ENCODE data around the gene FOXP1. TPM values are rescaled to one million over a fixed set of nuclear protein-coding genes. Genes with fewer than 3 reads are reported as not detected.
"Not testable (repeated sequence)": the region's sequence is repeated elsewhere in the genome, so short reads cannot be mapped to it uniquely, and the experiment has no call there.

The FOXP1 gene
- total RNA-seq, 4 donors from 2014 or later: 49.8 to 157 (median 71.9) TPM

DNA sequence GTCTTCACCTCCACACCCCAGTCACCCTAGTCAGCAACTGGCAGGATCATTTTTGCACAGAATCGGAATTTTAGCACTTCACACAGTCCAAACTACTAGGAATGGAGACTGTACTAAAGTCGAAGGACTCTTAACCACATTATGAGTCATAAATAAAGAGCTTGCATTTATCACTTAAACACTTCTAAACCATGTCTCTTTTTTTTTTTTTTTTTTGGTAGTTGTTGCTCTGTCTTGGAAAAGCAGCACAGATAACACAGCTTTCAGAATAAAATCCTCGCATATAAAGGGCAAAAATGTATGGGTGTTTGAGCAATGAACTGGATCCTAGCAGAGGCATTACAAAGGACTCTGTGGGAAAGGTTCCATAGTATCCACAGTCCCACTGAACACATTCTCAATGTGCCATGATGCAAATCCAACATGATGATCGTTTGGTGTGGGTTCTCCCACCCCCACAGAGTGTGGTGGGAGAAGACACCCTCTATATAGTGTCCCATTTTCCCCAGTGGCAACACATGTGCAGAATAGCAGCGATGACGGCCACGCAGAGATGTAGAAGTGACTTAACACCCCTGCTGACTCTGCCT, 47.1 kb downstream of the FOXP1 start:
- peaks cover 39% of the 10 kb centered on the region for H3K4me1 ChIP-seq
- no peak overlapping the region for H3K27ac ChIP-seq
- H3K4me3 ChIP-seq: no peak overlapping the region
- no peaks in the 10 kb centered on the region for H3K36me3 ChIP-seq
- no peaks in the 10 kb centered on the region for H3K9me3 ChIP-seq
- TF ChIP-seq EP300 (IDR thresholded peaks at IDR 0.05): no peak
- no peak for TF ChIP-seq POLR2A (IDR thresholded peaks at IDR 0.05)
- TF ChIP-seq POLR2AphosphoS5 (IDR thresholded peaks at IDR 0.05): no peak
- TF ChIP-seq, protein P1, sequence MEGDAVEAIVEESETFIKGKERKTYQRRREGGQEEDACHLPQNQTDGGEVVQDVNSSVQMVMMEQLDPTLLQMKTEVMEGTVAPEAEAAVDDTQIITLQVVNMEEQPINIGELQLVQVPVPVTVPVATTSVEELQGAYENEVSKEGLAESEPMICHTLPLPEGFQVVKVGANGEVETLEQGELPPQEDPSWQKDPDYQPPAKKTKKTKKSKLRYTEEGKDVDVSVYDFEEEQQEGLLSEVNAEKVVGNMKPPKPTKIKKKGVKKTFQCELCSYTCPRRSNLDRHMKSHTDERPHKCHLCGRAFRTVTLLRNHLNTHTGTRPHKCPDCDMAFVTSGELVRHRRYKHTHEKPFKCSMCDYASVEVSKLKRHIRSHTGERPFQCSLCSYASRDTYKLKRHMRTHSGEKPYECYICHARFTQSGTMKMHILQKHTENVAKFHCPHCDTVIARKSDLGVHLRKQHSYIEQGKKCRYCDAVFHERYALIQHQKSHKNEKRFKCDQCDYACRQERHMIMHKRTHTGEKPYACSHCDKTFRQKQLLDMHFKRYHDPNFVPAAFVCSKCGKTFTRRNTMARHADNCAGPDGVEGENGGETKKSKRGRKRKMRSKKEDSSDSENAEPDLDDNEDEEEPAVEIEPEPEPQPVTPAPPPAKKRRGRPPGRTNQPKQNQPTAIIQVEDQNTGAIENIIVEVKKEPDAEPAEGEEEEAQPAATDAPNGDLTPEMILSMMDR (IDR thresholded peaks at IDR 0.05): no peak
- DNase-seq (ENCODE audit: low spot score in 2 of 2): no peak
- WGBS: 84% methylated on average over 7 of the region's 7 CpGs
- no peaks in the 10 kb centered on the region for H3K27me3 ChIP-seq

DNA sequence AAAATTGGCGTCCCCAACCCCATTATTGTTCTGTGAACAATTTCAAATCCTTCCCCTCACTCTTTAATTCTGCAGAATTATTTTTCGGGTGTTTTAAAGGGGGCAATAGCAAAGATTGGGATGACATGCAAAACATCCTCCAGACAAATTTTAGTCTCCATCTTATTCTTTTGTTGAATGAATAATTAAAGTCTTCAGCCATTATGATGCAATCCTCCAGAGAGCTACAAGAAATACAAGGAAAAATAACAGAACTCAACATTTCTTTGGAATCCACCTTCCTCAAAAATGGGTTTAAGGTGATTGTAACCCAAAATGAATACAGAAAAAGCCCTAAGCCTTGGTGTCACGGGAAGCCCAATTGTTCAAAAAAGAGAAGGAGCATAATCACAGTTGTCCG, 49.9 kb downstream of the FOXP1 start:
- no peak for DNase-seq (ENCODE audit: low spot score in 2 of 2)
- no peaks in the 10 kb centered on the region for H3K9me3 ChIP-seq
- peaks cover 36% of the 10 kb centered on the region for H3K4me1 ChIP-seq
- H3K36me3 ChIP-seq: no peaks in the 10 kb centered on the region
- no peaks in the 10 kb centered on the region for H3K27me3 ChIP-seq
- 91% methylated on average over 4 of the region's 4 CpGs for WGBS
- no peak overlapping the region for H3K4me3 ChIP-seq
- TF ChIP-seq POLR2A (IDR thresholded peaks at IDR 0.05) (no peak), POLR2AphosphoS5 (IDR thresholded peaks at IDR 0.05) (no peak), EP300 (IDR thresholded peaks at IDR 0.05) (no peak)
- TF ChIP-seq, protein P1 (IDR thresholded peaks at IDR 0.05): no peak
- peak overlapping the region; percentile 69 for H3K27ac ChIP-seq

DNA sequence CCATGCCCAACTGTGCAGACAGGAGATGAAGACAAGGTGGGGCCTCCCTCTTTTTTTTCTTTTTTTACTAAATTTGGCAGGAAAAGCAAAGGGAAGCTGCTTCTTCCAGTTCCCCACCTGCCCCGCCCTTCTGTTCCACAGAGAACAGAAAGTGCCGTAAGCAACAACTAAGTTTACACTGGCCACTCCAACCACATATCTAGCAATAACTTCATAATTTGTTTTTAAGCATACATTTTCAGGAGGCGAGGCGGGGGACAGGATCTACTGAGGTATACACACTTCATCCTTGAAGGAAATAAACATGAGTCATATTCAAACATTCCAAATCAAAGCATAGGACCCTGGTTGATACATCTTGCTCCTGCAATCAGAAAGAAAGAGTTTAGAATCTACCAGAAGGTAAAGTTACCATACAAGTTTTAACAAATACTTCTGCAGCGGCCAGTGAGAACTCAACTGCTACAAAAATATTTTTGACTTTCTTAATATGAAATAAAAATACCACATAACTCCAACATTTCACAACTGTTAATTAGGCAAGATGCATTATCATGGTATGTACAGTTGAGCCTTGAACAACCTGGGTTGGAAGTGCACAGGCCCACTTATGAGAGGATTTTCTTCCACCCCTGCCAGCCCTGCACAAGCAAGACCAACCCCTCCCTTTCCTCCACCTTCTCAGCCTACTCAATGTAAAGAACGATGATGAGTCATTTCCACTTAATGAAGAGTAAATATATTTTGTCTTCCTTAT, 50.7 kb downstream of the FOXP1 start:
- Histone ChIP-seq H3K4me1 (peaks cover 36% of the 10 kb centered on the region), H3K36me3 (no peaks in the 10 kb centered on the region), H3K9me3 (no peaks in the 10 kb centered on the region), H3K4me3 (no peak overlapping the region), H3K27me3 (no peaks in the 10 kb centered on the region), H3K27ac (peak overlapping the region; percentile 69)
- WGBS: 56% methylated on average over 6 of the region's 6 CpGs
- no peak for DNase-seq (ENCODE audit: low spot score in 2 of 2)
- TF ChIP-seq POLR2A (IDR thresholded peaks at IDR 0.05) (no peak), POLR2AphosphoS5 (IDR thresholded peaks at IDR 0.05) (no peak), EP300 (IDR thresholded peaks at IDR 0.05) (no peak)
- TF ChIP-seq, protein P1 (IDR thresholded peaks at IDR 0.05): no peak

DNA sequence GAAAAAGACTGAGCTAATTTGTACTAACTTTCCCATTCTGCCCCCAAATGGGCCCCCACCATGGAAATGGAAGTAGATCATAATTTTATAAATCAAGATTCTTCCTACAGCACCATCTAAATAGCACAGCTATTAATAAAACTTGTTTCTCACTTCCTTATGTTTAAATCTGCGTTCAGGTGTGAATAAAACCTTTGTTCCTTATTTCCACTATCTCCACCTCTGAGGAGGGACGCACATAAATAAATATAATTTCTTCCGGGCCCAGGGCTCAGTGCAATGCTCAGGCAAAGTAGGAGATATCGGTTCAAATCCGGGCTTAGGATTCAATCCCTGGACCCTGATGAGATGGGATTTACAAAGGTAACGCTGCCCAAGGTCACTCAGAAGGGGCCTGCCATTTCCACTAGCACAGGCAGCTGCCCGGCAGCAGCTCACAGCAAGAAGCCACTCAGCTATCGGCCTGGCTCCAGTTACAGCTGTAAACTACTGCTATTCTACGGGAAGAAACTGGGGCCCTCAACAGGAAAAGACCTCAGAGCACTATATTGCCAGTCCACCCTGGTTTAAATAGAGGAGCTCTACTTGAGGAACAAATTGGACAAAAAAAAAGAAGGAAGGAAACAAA, 52.5 kb downstream of the FOXP1 start:
- peak overlapping the region; percentile 69 for H3K27ac ChIP-seq
- H3K27me3 ChIP-seq: no peaks in the 10 kb centered on the region
- no peak overlapping the region for H3K4me3 ChIP-seq
- no peak for TF ChIP-seq EP300 (IDR thresholded peaks at IDR 0.05)
- TF ChIP-seq POLR2AphosphoS5 (IDR thresholded peaks at IDR 0.05): no peak
- TF ChIP-seq, protein P1 (IDR thresholded peaks at IDR 0.05): no peak
- TF ChIP-seq POLR2A (IDR thresholded peaks at IDR 0.05): no peak
- H3K4me1 ChIP-seq: peaks cover 32% of the 10 kb centered on the region
- no peaks in the 10 kb centered on the region for H3K9me3 ChIP-seq
- 79% methylated on average over 9 of the region's 9 CpGs for WGBS
- DNase-seq (ENCODE audit: low spot score in 2 of 2): no peak
- no peaks in the 10 kb centered on the region for H3K36me3 ChIP-seq

DNA sequence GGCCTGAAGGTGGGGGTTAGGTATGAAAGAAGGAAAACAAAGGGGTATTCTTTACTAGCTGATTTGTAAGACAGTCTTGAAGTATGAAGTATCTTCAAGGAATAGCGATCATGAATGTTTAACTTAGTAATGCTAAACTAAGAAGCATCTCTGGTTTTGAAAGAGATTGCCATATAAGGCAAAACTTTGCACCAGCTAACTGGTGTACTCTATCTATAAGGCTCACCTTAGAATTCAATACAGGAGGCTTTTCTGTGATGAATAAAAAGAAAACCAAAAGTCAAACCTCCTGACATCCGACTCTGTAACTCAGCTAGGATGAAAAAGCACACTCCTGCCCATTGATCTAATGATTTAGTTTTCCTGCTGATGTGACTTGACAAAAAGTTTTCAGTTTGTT, 54.7 kb downstream of the FOXP1 start:
- Histone ChIP-seq H3K9me3 (no peaks in the 10 kb centered on the region), H3K4me3 (no peak overlapping the region), H3K27me3 (no peaks in the 10 kb centered on the region), H3K4me1 (peaks cover 30% of the 10 kb centered on the region), H3K27ac (peak overlapping the region; percentile 4), H3K36me3 (no peaks in the 10 kb centered on the region)
- 76% methylated on average over 2 of the region's 2 CpGs for WGBS
- TF ChIP-seq, protein P1 (IDR thresholded peaks at IDR 0.05): no peak
- TF ChIP-seq POLR2AphosphoS5 (IDR thresholded peaks at IDR 0.05): no peak
- TF ChIP-seq POLR2A (IDR thresholded peaks at IDR 0.05): no peak
- TF ChIP-seq EP300 (IDR thresholded peaks at IDR 0.05): no peak
- no peak for DNase-seq (ENCODE audit: low spot score in 2 of 2)

DNA sequence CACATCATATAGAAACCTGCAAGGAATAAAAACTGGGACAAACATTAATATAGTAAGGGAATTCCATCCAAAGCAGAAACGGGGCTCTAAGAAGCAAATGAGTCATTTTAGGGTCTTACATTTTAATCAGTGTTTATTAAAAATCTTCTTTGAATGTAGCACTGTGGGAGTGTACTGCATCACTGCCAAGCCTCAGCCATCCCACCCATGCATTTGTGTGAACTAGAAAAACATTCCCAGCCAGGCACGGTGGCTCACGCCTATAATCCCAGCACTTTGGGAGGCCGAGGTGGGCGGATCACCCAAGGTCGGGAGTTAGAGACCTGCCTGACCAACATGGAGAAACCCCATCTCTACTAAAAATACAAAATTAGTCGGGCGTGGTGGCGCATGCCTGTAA, 57.1 kb downstream of the FOXP1 start:
- not testable (repeated sequence) for H3K36me3 ChIP-seq; H3K27ac ChIP-seq; DNase-seq (ENCODE audit: low spot score in 2 of 2); H3K27me3 ChIP-seq; H3K9me3 ChIP-seq; H3K4me3 ChIP-seq
- H3K4me1 ChIP-seq: peaks cover 13% of the 10 kb centered on the region
- 85% methylated on average over 9 of the region's 9 CpGs for WGBS
